ENCODE results near the gene PDE11A.

Gene PDE11A

GRCh38 chr2:177680866-177681712, 391.5 kb downstream of the PDE11A start:
- TF ChIP-seq, protein P1, sequence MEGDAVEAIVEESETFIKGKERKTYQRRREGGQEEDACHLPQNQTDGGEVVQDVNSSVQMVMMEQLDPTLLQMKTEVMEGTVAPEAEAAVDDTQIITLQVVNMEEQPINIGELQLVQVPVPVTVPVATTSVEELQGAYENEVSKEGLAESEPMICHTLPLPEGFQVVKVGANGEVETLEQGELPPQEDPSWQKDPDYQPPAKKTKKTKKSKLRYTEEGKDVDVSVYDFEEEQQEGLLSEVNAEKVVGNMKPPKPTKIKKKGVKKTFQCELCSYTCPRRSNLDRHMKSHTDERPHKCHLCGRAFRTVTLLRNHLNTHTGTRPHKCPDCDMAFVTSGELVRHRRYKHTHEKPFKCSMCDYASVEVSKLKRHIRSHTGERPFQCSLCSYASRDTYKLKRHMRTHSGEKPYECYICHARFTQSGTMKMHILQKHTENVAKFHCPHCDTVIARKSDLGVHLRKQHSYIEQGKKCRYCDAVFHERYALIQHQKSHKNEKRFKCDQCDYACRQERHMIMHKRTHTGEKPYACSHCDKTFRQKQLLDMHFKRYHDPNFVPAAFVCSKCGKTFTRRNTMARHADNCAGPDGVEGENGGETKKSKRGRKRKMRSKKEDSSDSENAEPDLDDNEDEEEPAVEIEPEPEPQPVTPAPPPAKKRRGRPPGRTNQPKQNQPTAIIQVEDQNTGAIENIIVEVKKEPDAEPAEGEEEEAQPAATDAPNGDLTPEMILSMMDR (IDR thresholded peaks at IDR 0.05), result no peak
- no peak overlapping the region for H3K27ac ChIP-seq
- no peaks in the 10 kb centered on the region for H3K27me3 ChIP-seq (ENCODE audit: control insufficient read depth, insufficient read depth, low read length)
- no peaks in the 10 kb centered on the region for H3K9me3 ChIP-seq (ENCODE audit: control insufficient read depth, low read length)
- no peak overlapping the region for H3K4me3 ChIP-seq (ENCODE audit: low read depth, low read length)
- H3K4me1 ChIP-seq, result peaks cover 4% of the 10 kb centered on the region
- no peak overlapping the region for H3K4me2 ChIP-seq (ENCODE audit: low read length)
- no peak overlapping the region for H3K9ac ChIP-seq
- H3K79me2 ChIP-seq, result no peaks in the 10 kb centered on the region
- H3K36me3 ChIP-seq (ENCODE audit: control insufficient read depth, insufficient read depth, low read length), result no peaks in the 10 kb centered on the region
- H2AFZ ChIP-seq, result no peak overlapping the region

GRCh38 chr2:177679611-177680605, 392.7 kb downstream of the PDE11A start:
- Histone ChIP-seq H3K36me3 (ENCODE audit: control insufficient read depth, insufficient read depth, low read length) (no peaks in the 10 kb centered on the region), H3K9ac (no peak overlapping the region), H3K4me2 (ENCODE audit: low read length) (no peak overlapping the region), H3K27me3 (ENCODE audit: control insufficient read depth, insufficient read depth, low read length) (no peaks in the 10 kb centered on the region), H3K4me1 (peaks cover 4% of the 10 kb centered on the region), H3K4me3 (ENCODE audit: low read depth, low read length) (no peak overlapping the region), H3K79me2 (no peaks in the 10 kb centered on the region), H2AFZ (no peak overlapping the region), H3K27ac (no peak overlapping the region), H3K9me3 (ENCODE audit: control insufficient read depth, low read length) (no peaks in the 10 kb centered on the region)
- TF ChIP-seq, protein P1 (IDR thresholded peaks at IDR 0.05), result no peak

GRCh38 chr2:177678939-177679338, 393.6 kb downstream of the PDE11A start:
- Histone ChIP-seq H3K4me3 (ENCODE audit: low read depth, low read length) (no peak overlapping the region), H3K9me3 (ENCODE audit: control insufficient read depth, low read length) (no peaks in the 10 kb centered on the region), H3K4me2 (ENCODE audit: low read length) (no peak overlapping the region), H2AFZ (no peak overlapping the region), H3K79me2 (no peaks in the 10 kb centered on the region), H3K36me3 (ENCODE audit: control insufficient read depth, insufficient read depth, low read length) (no peaks in the 10 kb centered on the region), H3K9ac (no peak overlapping the region), H3K4me1 (peaks cover 8% of the 10 kb centered on the region), H3K27ac (no peak overlapping the region), H3K27me3 (ENCODE audit: control insufficient read depth, insufficient read depth, low read length) (no peaks in the 10 kb centered on the region)
- TF ChIP-seq, protein P1 (IDR thresholded peaks at IDR 0.05), result no peak

DNA sequence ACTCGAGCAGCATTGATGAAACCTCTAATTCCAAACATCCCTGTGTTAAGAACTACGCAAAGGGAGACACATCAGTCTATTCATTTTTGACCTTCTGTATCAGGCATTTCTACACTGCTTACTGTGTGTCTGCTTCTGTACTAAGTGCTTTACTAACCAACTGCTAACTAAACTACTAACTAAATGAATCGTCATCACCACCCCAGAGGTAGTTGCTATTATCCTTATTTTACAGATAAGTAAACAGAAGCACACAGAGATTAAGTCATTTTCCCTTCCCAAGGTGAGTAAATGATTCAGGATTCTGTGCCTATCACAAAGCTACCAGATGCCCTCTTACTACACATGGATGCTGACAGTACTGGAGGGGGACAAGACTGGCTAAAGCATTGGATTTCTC, 395.9 kb downstream of the PDE11A start:
- Histone ChIP-seq H3K4me1 (peaks cover 9% of the 10 kb centered on the region), H3K79me2 (no peaks in the 10 kb centered on the region), H2AFZ (no peak overlapping the region), H3K36me3 (ENCODE audit: control insufficient read depth, insufficient read depth, low read length) (no peaks in the 10 kb centered on the region), H3K4me2 (ENCODE audit: low read length) (no peak overlapping the region), H3K27ac (no peak overlapping the region), H3K27me3 (ENCODE audit: control insufficient read depth, insufficient read depth, low read length) (no peaks in the 10 kb centered on the region), H3K9ac (no peak overlapping the region), H3K9me3 (ENCODE audit: control insufficient read depth, low read length) (no peaks in the 10 kb centered on the region), H3K4me3 (ENCODE audit: low read depth, low read length) (no peak overlapping the region)
- TF ChIP-seq, protein P1 (IDR thresholded peaks at IDR 0.05), result no peak

Measured in parathyroid adenoma (tissue), 2 donors.